Gastroesophageal sphincter (tissue), 4 donors: ENCODE results near the gene PARP14. TPM values are rescaled to one million over a fixed set of nuclear protein-coding genes. Genes with fewer than 3 reads are reported as not detected.
"Not testable (repeated sequence)": the region's sequence is repeated elsewhere in the genome, so short reads cannot be mapped to it uniquely, and the experiment has no call there.

Experiments used
- ATAC-seq: fragments of 150-250 bp; one replicate; pipeline ENCODE4 v1.9.1; 2016; ENCODE audit warnings: mild to moderate bottlenecking, moderate library complexity
- H3K27ac ChIP-seq, 4 donors: fragments of 200-600 bp; sonication (generic) in 3 of 4; 1 replicate in 3 of 4; 2 replicates in 1 of 4; pipeline ENCODE4 v1.5.1; 2016 to 2019
- H3K27me3 ChIP-seq: fragments of 200-600 bp; sonication (generic); one replicate; pipeline ENCODE4 v1.5.1; 2019
- H3K36me3 ChIP-seq, 2 donors: fragments of 200-600 bp; sonication (generic); one replicate each; pipeline ENCODE4 v1.5.1; 2019; ENCODE audit warnings: control low read depth in 1 of 2
- H3K4me1 ChIP-seq, 3 donors: fragments of 200-600 bp; sonication (generic); 1 replicate in 2 of 3; 2 replicates in 1 of 3; pipeline ENCODE4 v1.5.1; 2016 to 2019; ENCODE audit warnings: control low read depth in 2 of 3
- H3K4me3 ChIP-seq, 2 donors: fragments of 200-600 bp; sonication (generic); one replicate each; pipeline ENCODE4 v1.5.1; 2019; ENCODE audit warnings: mild to moderate bottlenecking in 1 of 2, moderate library complexity in 1 of 2
- H3K9me3 ChIP-seq, 3 donors: fragments of 200-600 bp; sonication (generic); one replicate each; pipeline ENCODE4 v1.5.1; 2017 to 2019; ENCODE audit warnings: control low read depth in 2 of 3
- CTCF ChIP-seq, 4 experiments: fragments of 200-600 bp in 2 of 4; fragments of 450-650 bp in 2 of 4; sonication (generic) in 1 of 4; IDR thresholded peaks; one replicate each; pipeline ENCODE4 v1.5.1; 2017 to 2019; ENCODE audit warnings: antibody characterized with exemption in 4 of 4, mild to moderate bottlenecking in 2 of 4, moderate library complexity in 2 of 4
- EP300 ChIP-seq: sonication (generic); formaldehyde crosslinking; IDR thresholded peaks from one replicate; pipeline ENCODE4 v1.6.1; 2017; ENCODE audit warnings: antibody characterized with exemption, mild to moderate bottlenecking
- POLR2A ChIP-seq, 2 donors: fragments of 450-650 bp; IDR thresholded peaks; one replicate each; pipeline ENCODE4 v1.6.1; 2017; ENCODE audit warnings: antibody characterized with exemption in 2 of 2, mild to moderate bottlenecking in 2 of 2, moderate library complexity in 1 of 2
- POLR2AphosphoS5 ChIP-seq: sonication (generic); formaldehyde crosslinking; IDR thresholded peaks from one replicate; pipeline ENCODE4 v1.6.1; 2017; ENCODE audit warnings: antibody characterized with exemption
- WGBS, 2 donors: methylation state at CpG; one replicate each; pipeline ENCODE4 v1.1.5; 2018; ENCODE audit warnings: low coverage in 1 of 2; 5-methylcytosine and 5-hydroxymethylcytosine counted together
- total RNA-seq, 4 donors: library from RNA; depleted of rRNA; stranded (reverse); fragments of >200 nt; gene quantifications; one replicate each; pipeline ENCODE4 v1.1.0, GENCODE V29; 2016

Gene PARP14
- total RNA-seq, 4 donors from 2014 or later: 25.0 to 59.0 (median 35.0) TPM

GRCh38 chr3:122739172-122739571 lies 58.5 kb downstream of the PARP14 start:
- Histone ChIP-seq H3K27ac (no peak overlapping the region), H3K4me1 (no peaks in the 10 kb centered on the region), H3K27me3 (no peaks in the 10 kb centered on the region), H3K36me3 (peaks cover 0 to 38% of the 10 kb centered on the region in 2 donors), H3K4me3 (no peak overlapping the region), H3K9me3 (no peaks in the 10 kb centered on the region)
- WGBS, 2 donors: 80 to 89% methylated on average over 3 of the region's 3 CpGs
- ATAC-seq: no peak
- TF ChIP-seq CTCF (IDR thresholded peaks at IDR 0.05): no peak
- no peak for TF ChIP-seq EP300
- no peak for TF ChIP-seq POLR2A (IDR thresholded peaks at IDR 0.05)
- TF ChIP-seq POLR2AphosphoS5: no peak

GRCh38 chr3:122742234-122742633 lies 61.6 kb downstream of the PARP14 start:
- H3K27ac ChIP-seq: no peak overlapping the region
- no peak overlapping the region for H3K4me3 ChIP-seq
- no peaks in the 10 kb centered on the region for H3K27me3 ChIP-seq
- peaks cover 0 to 38% of the 10 kb centered on the region in 2 donors for H3K36me3 ChIP-seq
- no peaks in the 10 kb centered on the region for H3K9me3 ChIP-seq
- no peak for ATAC-seq
- H3K4me1 ChIP-seq: no peaks in the 10 kb centered on the region
- TF ChIP-seq POLR2A (IDR thresholded peaks at IDR 0.05) (no peak), CTCF (IDR thresholded peaks at IDR 0.05) (no peak)

GRCh38 chr3:122743581-122744120 lies 63.0 kb downstream of the PARP14 start:
- 96% methylated on average over 4 of the region's 4 CpGs for WGBS, 2 donors
- H3K36me3 ChIP-seq: peaks cover 0 to 38% of the 10 kb centered on the region in 2 donors
- H3K4me1 ChIP-seq: no peaks in the 10 kb centered on the region
- no peaks in the 10 kb centered on the region for H3K27me3 ChIP-seq
- ATAC-seq: no peak
- H3K27ac ChIP-seq: no peak overlapping the region
- no peak overlapping the region for H3K4me3 ChIP-seq
- no peaks in the 10 kb centered on the region for H3K9me3 ChIP-seq
- no peak for TF ChIP-seq POLR2A (IDR thresholded peaks at IDR 0.05)
- TF ChIP-seq EP300: no peak
- TF ChIP-seq CTCF (IDR thresholded peaks at IDR 0.05): no peak
- no peak for TF ChIP-seq POLR2AphosphoS5

GRCh38 chr3:122745369-122746021 lies 64.9 kb downstream of the PARP14 start:
- TF ChIP-seq EP300: no peak
- no peak for TF ChIP-seq CTCF (IDR thresholded peaks at IDR 0.05)
- no peak for TF ChIP-seq POLR2A (IDR thresholded peaks at IDR 0.05)
- TF ChIP-seq POLR2AphosphoS5: no peak
- Histone ChIP-seq H3K27me3 (no peaks in the 10 kb centered on the region), H3K36me3 (peaks cover 0 to 33% of the 10 kb centered on the region in 2 donors), H3K4me3 (no peak overlapping the region), H3K9me3 (no peaks in the 10 kb centered on the region), H3K27ac (no peak overlapping the region), H3K4me1 (no peaks in the 10 kb centered on the region)
- WGBS, 2 donors: 92 to 96% methylated on average over 4 of the region's 4 CpGs
- no peak for ATAC-seq

GRCh38 chr3:122747295-122747694 lies 66.7 kb downstream of the PARP14 start:
- not testable (repeated sequence) for H3K27ac ChIP-seq, H3K9me3 ChIP-seq, ATAC-seq, H3K27me3 ChIP-seq, H3K4me1 ChIP-seq, H3K4me3 ChIP-seq
- H3K36me3 ChIP-seq: peaks cover 0 to 44% of the 10 kb centered on the region in 2 donors
- no CpG with 5 or more reads among the region's 35 CpGs for WGBS, 2 donors
